HepG2 (cell line): ENCODE measurements around the gene PCBP1. TPM values are rescaled to one million over a fixed set of nuclear protein-coding genes. Genes with fewer than 3 reads are reported as not detected.

Source experiments
- ATAC-seq: fragments of 200-7000 bp; cut with Tn5 transposase; 3 replicates; pipeline ENCODE4 v1.9.1; 2020; ENCODE audit warnings: mild to moderate bottlenecking, moderate library complexity
- BruUV-seq: library from RNA; stranded (reverse); fragments of 400-500 nt; replicated peaks from 2 replicates; lab custom pipeline; 2021; lab: Mats Ljungman, UMichigan
- CTCF ChIA-PET: fragments of 300-600 bp; formaldehyde crosslinking; extraction: SDS; loops from one replicate; lab custom pipeline; 2021; ENCODE audit warnings: low total read pairs, inconsistent platforms, low intra/inter-chr PET ratio; lab: Yijun Ruan, JAX
- POLR2A ChIA-PET: fragments of 350-600 bp; sonication (Branson Sonifier 250); formaldehyde crosslinking; loops from one replicate; lab custom pipeline; 2020; ENCODE audit warnings: antibody characterized with exemption, inconsistent platforms; lab: Yijun Ruan, JAX
- DNase-seq: peaks from one replicate; pipeline ENCODE4 v3.0.0-alpha.2; 2015; ENCODE audit warnings: low spot score
- FAIRE-seq: peaks from 3 replicates; lab custom pipeline; 2011; peaks lifted over from hg19 to GRCh38; lab: Jason Lieb, UNC
- H2AFZ ChIP-seq: one replicate; pipeline ENCODE4 v1.6.1; 2011; ENCODE audit warnings: low read length, inconsistent platforms
- H3K27ac ChIP-seq: fragments of 300-600 bp; 3 replicates; pipeline ENCODE4 v1.8.0; 2011; ENCODE audit warnings: mixed run types, mild to moderate bottlenecking, mixed read lengths, low read length, inconsistent platforms; ENCODE audit not compliant: insufficient read depth; ENCODE audit errors: extremely low read length
- H3K27me3 ChIP-seq, 2 experiments: fragments of 200-600 bp in 1 of 2; 2 replicates in 1 of 2; 3 replicates in 1 of 2; pipeline versions ENCODE4 v1.6.0 to v1.8.0; 2011; ENCODE audit warnings: low read length in 2 of 2, mild to moderate bottlenecking in 2 of 2, moderate library complexity in 2 of 2, inconsistent platforms in 1 of 2; ENCODE audit not compliant: insufficient read depth in 2 of 2, control insufficient read depth in 1 of 2
- H3K36me3 ChIP-seq, 2 experiments: fragments of 200-600 bp in 1 of 2; replicated peaks in 1 of 2; 2 replicates in 1 of 2; 3 replicates in 1 of 2; pipeline versions ENCODE4 v1.5.1 to v1.8.0; 2011; ENCODE audit warnings: low read length in 2 of 2, inconsistent platforms in 1 of 2; ENCODE audit not compliant: insufficient read depth in 2 of 2, control insufficient read depth in 1 of 2
- H3K4me1 ChIP-seq: 2 replicates; pipeline ENCODE4 v1.5.1; 2012; ENCODE audit warnings: low read length, inconsistent platforms; ENCODE audit not compliant: insufficient read depth
- H3K4me2 ChIP-seq: 2 replicates; pipeline ENCODE4 v1.6.0; 2011; ENCODE audit warnings: low read depth, low read length, inconsistent platforms
- H3K4me3 ChIP-seq, 3 experiments: fragments of 200-600 bp in 1 of 3; sonication (generic), shearing (Covaris generic) in 1 of 3; replicated peaks in 1 of 3; 2 replicates each; pipeline ENCODE4 v1.5.1; 2011 to 2016; ENCODE audit warnings: low read length in 3 of 3, inconsistent platforms in 2 of 3, low read depth in 2 of 3, mild to moderate bottlenecking in 2 of 3, control low read depth in 1 of 3, mixed read lengths in 1 of 3; ENCODE audit not compliant: insufficient read depth in 1 of 3
- H3K79me2 ChIP-seq: one replicate; pipeline ENCODE4 v1.6.1; 2011; ENCODE audit warnings: low read length, inconsistent platforms; ENCODE audit not compliant: insufficient read depth
- H3K9ac ChIP-seq: 2 replicates; pipeline ENCODE4 v1.6.0; 2011; ENCODE audit warnings: mild to moderate bottlenecking, low read depth, low read length, inconsistent platforms; ENCODE audit not compliant: insufficient read depth
- H3K9me3 ChIP-seq: 2 replicates; pipeline ENCODE4 v1.5.1; 2012; ENCODE audit warnings: mild to moderate bottlenecking, low read length
- H4K20me1 ChIP-seq: 2 replicates; pipeline ENCODE4 v1.6.0; 2011; ENCODE audit warnings: inconsistent platforms, mild to moderate bottlenecking, low read length, moderate library complexity; ENCODE audit not compliant: insufficient read depth
- HES4 ChIP-seq: sonication (generic); formaldehyde crosslinking; IDR thresholded peaks from 2 replicates; pipeline ENCODE4 v1.9.0; 2021; ENCODE audit warnings: mild to moderate bottlenecking, missing genetic modification reagents, borderline replicate concordance
- HIVEP1 ChIP-seq: sonication (generic); formaldehyde crosslinking; IDR thresholded peaks from 2 replicates; pipeline ENCODE4 v1.4.0; 2020; ENCODE audit warnings: mild to moderate bottlenecking, missing genetic modification reagents
- MAFF ChIP-seq: IDR thresholded peaks from 2 replicates; pipeline ENCODE4 v1.6.1; 2011; ENCODE audit warnings: low read depth, low read length, improper control_type of control experiment
- MEIS1 ChIP-seq: sonication (generic); formaldehyde crosslinking; IDR thresholded peaks from 2 replicates; pipeline ENCODE4 v1.9.0; 2021; ENCODE audit warnings: mild to moderate bottlenecking, missing genetic modification reagents, moderate library complexity, borderline replicate concordance
- SMARCC2 ChIP-seq: fragments of 450-650 bp; IDR thresholded peaks from 2 replicates; pipeline ENCODE4 v1.6.1; 2017; ENCODE audit warnings: antibody characterized with exemption, mild to moderate bottlenecking
- SMYD3 ChIP-seq: sonication (generic); formaldehyde crosslinking; IDR thresholded peaks from 2 replicates; pipeline ENCODE4 v1.8.1; 2023; ENCODE audit warnings: mild to moderate bottlenecking, missing genetic modification reagents
- SP4 ChIP-seq: sonication (generic); formaldehyde crosslinking; IDR thresholded peaks from 2 replicates; pipeline ENCODE4 v1.8.1; 2023; ENCODE audit warnings: mild to moderate bottlenecking, missing genetic modification reagents
- TSC22D2 ChIP-seq: sonication (generic); formaldehyde crosslinking; IDR thresholded peaks from 2 replicates; pipeline ENCODE4 v1.5.1; 2020; ENCODE audit warnings: missing genetic modification reagents, mild to moderate bottlenecking, borderline replicate concordance
- ZNF256 ChIP-seq: sonication (generic); formaldehyde crosslinking; conservative IDR thresholded peaks from 2 replicates; pipeline ENCODE4 v1.4.0; 2020; ENCODE audit warnings: missing genetic modification reagents
- ZNF552 ChIP-seq: sonication (generic); formaldehyde crosslinking; IDR thresholded peaks from 2 replicates; pipeline ENCODE4 v1.9.0; 2022; ENCODE audit warnings: missing genetic modification reagents, mild to moderate bottlenecking, borderline replicate concordance
- ZNF879 ChIP-seq: sonication (generic); formaldehyde crosslinking; IDR thresholded peaks from 2 replicates; pipeline ENCODE4 v1.8.1; 2023; ENCODE audit warnings: missing genetic modification reagents
- WGBS: methylation state at CpG from one replicate; pipeline ENCODE4 v1.1.6; 2017; ENCODE audit warnings: low lambda C conversion rate; 5-methylcytosine and 5-hydroxymethylcytosine counted together
- in situ Hi-C: cut with HindIII; loops from 2 replicates; pipeline ENCODE4 v1.10.0; 2017; ENCODE audit warnings: low pct_unique_long_range_greater_than_20kb; ENCODE audit not compliant: extremely low pct_ligation_motif_present
- intact Hi-C: fragments of 100-400 bp; cut with micrococcal nuclease; formaldehyde crosslinking; loops from one replicate; pipeline ENCODE4 v1.10.0; 2022; ENCODE audit not compliant: unreplicated experiment
- polyA plus RNA-seq, 8 experiments: library from polyadenylated mRNA; depleted of rRNA in 3 of 8; stranded (reverse) in 7 of 8; unstranded in 1 of 8; fragments of >200 nt; fragmentation: Illumina TruSeq in 4 of 8; extraction: Trizol in 4 of 8; gene quantifications; 2 replicates each; pipeline versions ENCODE4 v1.2.1 to v1.2.3, GENCODE V29; 2011 to 2016; ENCODE audit warnings: low read depth in 4 of 8, missing spikeins in 1 of 8, mixed read lengths in 1 of 8; ENCODE audit not compliant: insufficient read depth in 1 of 8
- total RNA-seq, 5 experiments: library from RNA; depleted of rRNA; stranded (reverse); fragments of >200 nt; fragmentation: Illumina TruSeq; extraction: Trizol; gene quantifications; 2 replicates each; pipeline ENCODE4 v1.2.3, GENCODE V29; 2016; ENCODE audit warnings: low read depth in 1 of 5
- TF ChIP-seq, protein P1 (sequence below): sonication (generic); formaldehyde crosslinking; IDR thresholded peaks from 2 replicates; pipeline ENCODE4 v1.5.1; 2020; ENCODE audit warnings: mild to moderate bottlenecking, missing genetic modification reagents, borderline replicate concordance
- TF ChIP-seq, protein P2 (sequence below): sonication (generic); formaldehyde crosslinking; IDR thresholded peaks from 2 replicates; pipeline ENCODE4 v1.5.0; 2020; ENCODE audit warnings: missing genetic modification reagents, mild to moderate bottlenecking, borderline replicate concordance
- TF ChIP-seq, protein P3 (sequence below): sonication (generic); formaldehyde crosslinking; IDR thresholded peaks from 2 replicates; pipeline ENCODE4 v1.4.0; 2020; ENCODE audit warnings: mild to moderate bottlenecking, low read depth, missing genetic modification reagents
- TF ChIP-seq, protein P4 (sequence below): sonication (generic); formaldehyde crosslinking; conservative IDR thresholded peaks from 2 replicates; pipeline ENCODE4 v1.8.1; 2023; ENCODE audit warnings: missing genetic modification reagents

Gene PCBP1
- total and polyA plus RNA-seq, 2 of the 13 experiments (the other 11 are each of a cell fraction or from before 2014, with no cell fraction given), result 32.0 to 137 TPM

DNA sequence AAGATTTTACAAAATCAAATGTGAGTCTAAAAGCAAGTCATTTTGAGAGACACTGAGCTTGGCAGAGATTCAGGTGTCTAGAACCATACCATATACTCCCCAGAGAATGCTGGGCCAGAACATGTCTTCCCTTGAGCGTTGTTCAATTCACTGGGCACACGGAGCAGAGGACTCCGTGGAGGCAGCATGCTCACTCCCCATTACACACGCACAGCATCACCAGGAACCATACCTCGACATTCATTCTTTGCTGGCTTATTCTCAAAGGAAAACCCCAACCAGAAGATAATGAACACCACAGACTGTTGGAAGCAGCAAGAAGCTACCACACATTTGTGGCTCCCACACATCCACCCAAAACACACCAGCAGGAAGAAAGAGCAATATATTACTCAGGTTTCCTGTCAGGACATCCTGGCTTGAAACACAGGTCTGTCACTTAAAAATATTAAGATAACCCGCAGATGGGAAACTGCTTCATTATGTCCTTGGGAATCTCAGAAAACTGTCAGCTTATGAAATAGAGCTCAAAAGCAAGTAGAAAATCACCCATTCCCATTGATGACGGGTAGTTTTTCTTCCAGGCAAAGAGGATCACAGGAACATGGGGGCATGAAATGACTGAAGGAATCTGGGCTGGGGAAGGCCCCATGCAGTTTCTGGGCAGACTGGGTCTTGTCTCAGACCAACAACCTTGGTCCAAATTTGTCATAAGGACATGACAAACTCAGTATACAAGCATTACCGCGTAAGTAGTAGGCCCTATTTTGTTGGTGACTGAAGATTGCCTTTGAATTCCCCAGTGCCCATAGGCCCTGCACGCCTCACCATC, 46.4 kb downstream of the PCBP1 start:
- Histone ChIP-seq H3K9me3 (no peaks in the 10 kb centered on the region), H3K36me3 (no peaks in the 10 kb centered on the region), H3K27me3 (no peaks in the 10 kb centered on the region), H3K4me2 (no peak overlapping the region), H3K9ac (no peak overlapping the region; the same call in 1 of the 2 replicates), H3K79me2 (peaks cover 6% of the 10 kb centered on the region), H3K4me1 (peaks cover 64% of the 10 kb centered on the region), H3K27ac (peak overlapping the region; percentile 86), H2AFZ (no peak overlapping the region), H3K4me3 (no peak overlapping the region), H4K20me1 (no peaks in the 10 kb centered on the region)
- 98% methylated on average over 10 of the region's 10 CpGs for WGBS
- no peak for FAIRE-seq
- BruUV-seq, result TSS peak; percentile 71
- ATAC-seq, result 0 out of 3 replicates have a peak, but pooled peaks have one; percentile 7
- in situ Hi-C loops (no loop called here), intact Hi-C loops (no loop called here)
- POLR2A ChIA-PET, result interaction anchor here (1.3 to 5.8 kb wide), 15 partner anchors 9 to 240 kb away, joined by 4 to 169 read pairs (median 22); partner anchors contain the start of genes C2orf42, MXD1, PCYOX1 and SNRNP27
- CTCF ChIA-PET, result no interaction called here
- no peak for DNase-seq
- TF ChIP-seq, protein P1, sequence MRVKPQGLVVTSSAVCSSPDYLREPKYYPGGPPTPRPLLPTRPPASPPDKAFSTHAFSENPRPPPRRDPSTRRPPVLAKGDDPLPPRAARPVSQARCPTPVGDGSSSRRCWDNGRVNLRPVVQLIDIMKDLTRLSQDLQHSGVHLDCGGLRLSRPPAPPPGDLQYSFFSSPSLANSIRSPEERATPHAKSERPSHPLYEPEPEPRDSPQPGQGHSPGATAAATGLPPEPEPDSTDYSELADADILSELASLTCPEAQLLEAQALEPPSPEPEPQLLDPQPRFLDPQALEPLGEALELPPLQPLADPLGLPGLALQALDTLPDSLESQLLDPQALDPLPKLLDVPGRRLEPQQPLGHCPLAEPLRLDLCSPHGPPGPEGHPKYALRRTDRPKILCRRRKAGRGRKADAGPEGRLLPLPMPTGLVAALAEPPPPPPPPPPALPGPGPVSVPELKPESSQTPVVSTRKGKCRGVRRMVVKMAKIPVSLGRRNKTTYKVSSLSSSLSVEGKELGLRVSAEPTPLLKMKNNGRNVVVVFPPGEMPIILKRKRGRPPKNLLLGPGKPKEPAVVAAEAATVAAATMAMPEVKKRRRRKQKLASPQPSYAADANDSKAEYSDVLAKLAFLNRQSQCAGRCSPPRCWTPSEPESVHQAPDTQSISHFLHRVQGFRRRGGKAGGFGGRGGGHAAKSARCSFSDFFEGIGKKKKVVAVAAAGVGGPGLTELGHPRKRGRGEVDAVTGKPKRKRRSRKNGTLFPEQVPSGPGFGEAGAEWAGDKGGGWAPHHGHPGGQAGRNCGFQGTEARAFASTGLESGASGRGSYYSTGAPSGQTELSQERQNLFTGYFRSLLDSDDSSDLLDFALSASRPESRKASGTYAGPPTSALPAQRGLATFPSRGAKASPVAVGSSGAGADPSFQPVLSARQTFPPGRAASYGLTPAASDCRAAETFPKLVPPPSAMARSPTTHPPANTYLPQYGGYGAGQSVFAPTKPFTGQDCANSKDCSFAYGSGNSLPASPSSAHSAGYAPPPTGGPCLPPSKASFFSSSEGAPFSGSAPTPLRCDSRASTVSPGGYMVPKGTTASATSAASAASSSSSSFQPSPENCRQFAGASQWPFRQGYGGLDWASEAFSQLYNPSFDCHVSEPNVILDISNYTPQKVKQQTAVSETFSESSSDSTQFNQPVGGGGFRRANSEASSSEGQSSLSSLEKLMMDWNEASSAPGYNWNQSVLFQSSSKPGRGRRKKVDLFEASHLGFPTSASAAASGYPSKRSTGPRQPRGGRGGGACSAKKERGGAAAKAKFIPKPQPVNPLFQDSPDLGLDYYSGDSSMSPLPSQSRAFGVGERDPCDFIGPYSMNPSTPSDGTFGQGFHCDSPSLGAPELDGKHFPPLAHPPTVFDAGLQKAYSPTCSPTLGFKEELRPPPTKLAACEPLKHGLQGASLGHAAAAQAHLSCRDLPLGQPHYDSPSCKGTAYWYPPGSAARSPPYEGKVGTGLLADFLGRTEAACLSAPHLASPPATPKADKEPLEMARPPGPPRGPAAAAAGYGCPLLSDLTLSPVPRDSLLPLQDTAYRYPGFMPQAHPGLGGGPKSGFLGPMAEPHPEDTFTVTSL (CRISPR knock-in tag), result 0 out of 2 replicates have a peak, but pooled peaks have one; percentile 11
- no peak for TF ChIP-seq SMARCC2
- TF ChIP-seq, protein P2, sequence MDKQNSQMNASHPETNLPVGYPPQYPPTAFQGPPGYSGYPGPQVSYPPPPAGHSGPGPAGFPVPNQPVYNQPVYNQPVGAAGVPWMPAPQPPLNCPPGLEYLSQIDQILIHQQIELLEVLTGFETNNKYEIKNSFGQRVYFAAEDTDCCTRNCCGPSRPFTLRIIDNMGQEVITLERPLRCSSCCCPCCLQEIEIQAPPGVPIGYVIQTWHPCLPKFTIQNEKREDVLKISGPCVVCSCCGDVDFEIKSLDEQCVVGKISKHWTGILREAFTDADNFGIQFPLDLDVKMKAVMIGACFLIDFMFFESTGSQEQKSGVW, result no peak
- TF ChIP-seq SMYD3 (CRISPR knock-in tag), result no peak
- TF ChIP-seq ZNF552 (CRISPR knock-in tag), result no peak
- no peak for TF ChIP-seq MEIS1 (CRISPR knock-in tag)
- TF ChIP-seq HES4, result no peak
- no peak for TF ChIP-seq TSC22D2
- TF ChIP-seq SP4, result no peak
- TF ChIP-seq HIVEP1, result no peak
- TF ChIP-seq, protein P3, sequence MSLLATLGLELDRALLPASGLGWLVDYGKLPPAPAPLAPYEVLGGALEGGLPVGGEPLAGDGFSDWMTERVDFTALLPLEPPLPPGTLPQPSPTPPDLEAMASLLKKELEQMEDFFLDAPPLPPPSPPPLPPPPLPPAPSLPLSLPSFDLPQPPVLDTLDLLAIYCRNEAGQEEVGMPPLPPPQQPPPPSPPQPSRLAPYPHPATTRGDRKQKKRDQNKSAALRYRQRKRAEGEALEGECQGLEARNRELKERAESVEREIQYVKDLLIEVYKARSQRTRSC (CRISPR knock-in tag), result no peak
- TF ChIP-seq, protein P4, sequence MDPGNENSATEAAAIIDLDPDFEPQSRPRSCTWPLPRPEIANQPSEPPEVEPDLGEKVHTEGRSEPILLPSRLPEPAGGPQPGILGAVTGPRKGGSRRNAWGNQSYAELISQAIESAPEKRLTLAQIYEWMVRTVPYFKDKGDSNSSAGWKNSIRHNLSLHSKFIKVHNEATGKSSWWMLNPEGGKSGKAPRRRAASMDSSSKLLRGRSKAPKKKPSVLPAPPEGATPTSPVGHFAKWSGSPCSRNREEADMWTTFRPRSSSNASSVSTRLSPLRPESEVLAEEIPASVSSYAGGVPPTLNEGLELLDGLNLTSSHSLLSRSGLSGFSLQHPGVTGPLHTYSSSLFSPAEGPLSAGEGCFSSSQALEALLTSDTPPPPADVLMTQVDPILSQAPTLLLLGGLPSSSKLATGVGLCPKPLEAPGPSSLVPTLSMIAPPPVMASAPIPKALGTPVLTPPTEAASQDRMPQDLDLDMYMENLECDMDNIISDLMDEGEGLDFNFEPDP (CRISPR knock-in tag), result 0 out of 2 replicates have a peak, but pooled peaks have one; percentile 67
- TF ChIP-seq MAFF, result no peak
- no peak for TF ChIP-seq ZNF879 (CRISPR knock-in tag)
- TF ChIP-seq ZNF256 (CRISPR knock-in tag), result no peak
